Parietal lobe (tissue), 1 donor: Measurements from ENCODE around the gene NOX4. TPM values are rescaled to one million over a fixed set of nuclear protein-coding genes. Genes with fewer than 3 reads are reported as not detected.

Experiments used
- total RNA-seq: library from RNA; depleted of rRNA; stranded (reverse); fragments of >200 nt; gene quantifications from one replicate; pipeline ENCODE4 v1.2.3, GENCODE V29; 2014

Gene NOX4
- total RNA-seq: 9.4 TPM

DNA sequence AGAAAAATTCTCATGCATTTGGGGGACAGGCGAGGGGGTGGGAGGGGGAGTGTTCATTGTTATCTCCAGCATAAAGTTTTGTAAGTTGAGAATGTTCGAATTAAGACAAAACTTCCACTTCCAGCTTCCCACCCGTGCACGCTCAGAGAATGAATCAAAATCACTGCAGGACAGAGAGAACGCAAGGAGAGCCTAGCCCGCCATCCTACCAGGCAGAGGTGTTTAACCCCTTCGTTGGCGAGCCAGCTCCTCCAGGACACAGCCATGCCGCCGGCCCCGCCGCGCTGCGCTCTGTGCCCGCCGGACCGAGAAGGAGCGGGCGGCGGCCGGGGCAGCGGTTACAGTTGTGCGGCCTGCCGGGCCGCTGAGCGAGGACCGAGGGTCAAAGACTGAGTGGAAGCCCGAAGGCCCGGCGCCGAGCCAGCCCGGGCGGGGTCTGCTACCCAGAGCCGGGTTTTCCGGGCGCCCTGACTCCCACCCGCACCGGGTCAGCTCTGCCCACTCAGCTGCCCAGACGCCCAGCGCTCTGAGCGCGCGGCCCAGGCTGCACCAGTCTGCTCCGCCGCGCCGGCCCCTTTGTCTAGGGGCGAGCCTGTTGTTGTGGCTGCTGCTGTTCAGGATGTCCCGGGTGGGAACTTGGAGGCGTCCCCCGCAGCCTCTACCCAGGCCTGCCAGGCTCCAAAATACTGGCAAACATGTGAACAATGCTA, at the start of gene NOX4:
Gene NOX4 (minus strand): TSS at position 395 of the 710 bp plus-strand sequence. CDS start 129 bp downstream, at position 266.

Other genes with a start within 250 kb of the NOX4 start
- gene TRIM77, start 218.9 kb upstream of the NOX4 start, total RNA-seq: not detected